Osteoblast (primary cell): ENCODE data around the gene ITIH4. TPM values are rescaled to one million over a fixed set of nuclear protein-coding genes. Genes with fewer than 3 reads are reported as not detected.
A peak's percentile ranks its signal among the peaks of the same experiment; 100 is the strongest.

Source experiments
- DNase-seq: peaks from one replicate; pipeline ENCODE4 v3.0.0; 2011; ENCODE audit warnings: low spot score, mixed read lengths; ENCODE audit not compliant: insufficient read length; ENCODE audit errors: missing footprints
- H2AFZ ChIP-seq: 2 replicates; pipeline ENCODE4 v1.6.0; 2011; ENCODE audit warnings: mild to moderate bottlenecking, low read length
- H3K27ac ChIP-seq: 2 replicates; pipeline ENCODE4 v1.5.1; 2011; ENCODE audit warnings: mild to moderate bottlenecking, low read depth, low read length, moderate library complexity
- H3K27me3 ChIP-seq: 2 replicates; pipeline ENCODE4 v1.6.0; 2012; ENCODE audit warnings: mild to moderate bottlenecking, control low read depth, inconsistent platforms, low read length, moderate library complexity; ENCODE audit not compliant: insufficient read depth
- H3K36me3 ChIP-seq: 2 replicates; pipeline ENCODE4 v1.5.1; 2011; ENCODE audit warnings: mild to moderate bottlenecking, low read length, control low read depth, moderate library complexity; ENCODE audit not compliant: insufficient read depth
- H3K4me1 ChIP-seq: 2 replicates; pipeline ENCODE4 v1.5.1; 2011; ENCODE audit warnings: mild to moderate bottlenecking, low read length, control low read depth, moderate library complexity; ENCODE audit not compliant: insufficient read depth
- H3K4me2 ChIP-seq: 2 replicates; pipeline ENCODE4 v1.6.0; 2011; ENCODE audit warnings: mild to moderate bottlenecking, low read length; ENCODE audit not compliant: insufficient read depth
- H3K4me3 ChIP-seq: fragments of 200-600 bp; sonication (generic); 3 replicates; pipeline ENCODE4 v1.5.1; 2012; ENCODE audit warnings: mild to moderate bottlenecking, low read length, inconsistent platforms; ENCODE audit not compliant: insufficient read depth
- H3K79me2 ChIP-seq: 2 replicates; pipeline ENCODE4 v1.6.0; 2012; ENCODE audit warnings: mild to moderate bottlenecking, low read length, control low read depth, inconsistent platforms; ENCODE audit not compliant: insufficient read depth
- H3K9me3 ChIP-seq: 2 replicates; pipeline ENCODE4 v1.5.1; 2011; ENCODE audit warnings: low read depth, low read length, control low read depth
- H4K20me1 ChIP-seq: 2 replicates; pipeline ENCODE4 v1.6.0; 2012; ENCODE audit warnings: mild to moderate bottlenecking, low read length, control low read depth; ENCODE audit not compliant: insufficient read depth
- CTCF ChIP-seq: IDR thresholded peaks from 2 replicates; pipeline ENCODE4 v1.5.1; 2011; ENCODE audit warnings: mild to moderate bottlenecking, low read depth, low read length, moderate library complexity; ENCODE audit errors: extremely low read depth
- total RNA-seq: library from RNA; depleted of rRNA; stranded (reverse); fragments of >200 nt; gene quantifications from 2 replicates; pipeline ENCODE4 v1.2.3, GENCODE V29; 2012

ITIH4 gene
- total RNA-seq, 1 donor: 2.5 TPM

DNA sequence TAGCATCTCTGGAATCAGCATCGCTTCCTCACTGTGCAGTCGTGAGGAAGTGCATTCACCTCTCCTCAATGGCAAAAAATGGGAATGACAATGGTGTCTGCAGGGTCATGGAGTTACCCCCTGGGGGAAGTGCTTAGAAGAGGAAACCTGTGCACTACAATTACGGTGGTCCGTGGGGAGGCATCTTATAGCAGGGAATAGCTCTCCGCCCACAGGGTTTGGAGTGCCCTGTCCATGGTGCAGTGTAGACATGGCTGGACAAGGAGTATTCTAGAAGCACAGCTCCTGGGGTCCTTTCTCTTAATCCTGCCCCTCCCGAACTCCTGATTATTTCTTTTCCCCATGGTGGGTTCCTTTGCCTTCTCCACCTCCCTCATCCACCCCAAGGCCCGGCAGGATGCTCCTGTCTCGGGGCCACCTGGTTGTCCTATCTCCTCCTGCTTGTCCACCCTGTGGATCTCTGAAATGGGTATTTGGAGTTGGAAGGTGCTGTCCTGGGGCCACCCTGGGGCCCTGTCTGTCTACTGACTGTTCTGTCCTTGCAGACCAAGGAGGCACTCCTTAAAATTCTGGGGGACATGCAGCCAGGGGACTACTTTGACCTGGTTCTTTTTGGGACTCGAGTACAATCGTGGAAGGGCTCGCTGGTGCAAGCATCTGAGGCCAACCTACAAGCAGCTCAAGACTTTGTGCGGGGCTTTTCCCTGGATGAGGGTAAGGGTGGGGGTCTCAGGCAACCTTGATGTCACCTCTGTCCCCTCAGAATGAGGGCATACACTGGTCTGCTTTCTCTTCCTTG lies 47.9 kb downstream of the ITIH4 start:
- Histone ChIP-seq H3K4me1 (no peaks in the 10 kb centered on the region), H3K9me3 (no peaks in the 10 kb centered on the region), H3K27me3 (peaks cover 38% of the 10 kb centered on the region), H3K27ac (no peak overlapping the region), H3K4me3 (no peak overlapping the region), H2AFZ (no peak overlapping the region), H3K36me3 (no peaks in the 10 kb centered on the region), H4K20me1 (no peaks in the 10 kb centered on the region), H3K79me2 (no peaks in the 10 kb centered on the region), H3K4me2 (no peak overlapping the region)
- DNase-seq: peak; percentile 29
- TF ChIP-seq CTCF: no peak

GRCh38 chr3:52781741-52782140 lies 48.7 kb downstream of the ITIH4 start:
- no peak overlapping the region for H3K27ac ChIP-seq

DNA sequence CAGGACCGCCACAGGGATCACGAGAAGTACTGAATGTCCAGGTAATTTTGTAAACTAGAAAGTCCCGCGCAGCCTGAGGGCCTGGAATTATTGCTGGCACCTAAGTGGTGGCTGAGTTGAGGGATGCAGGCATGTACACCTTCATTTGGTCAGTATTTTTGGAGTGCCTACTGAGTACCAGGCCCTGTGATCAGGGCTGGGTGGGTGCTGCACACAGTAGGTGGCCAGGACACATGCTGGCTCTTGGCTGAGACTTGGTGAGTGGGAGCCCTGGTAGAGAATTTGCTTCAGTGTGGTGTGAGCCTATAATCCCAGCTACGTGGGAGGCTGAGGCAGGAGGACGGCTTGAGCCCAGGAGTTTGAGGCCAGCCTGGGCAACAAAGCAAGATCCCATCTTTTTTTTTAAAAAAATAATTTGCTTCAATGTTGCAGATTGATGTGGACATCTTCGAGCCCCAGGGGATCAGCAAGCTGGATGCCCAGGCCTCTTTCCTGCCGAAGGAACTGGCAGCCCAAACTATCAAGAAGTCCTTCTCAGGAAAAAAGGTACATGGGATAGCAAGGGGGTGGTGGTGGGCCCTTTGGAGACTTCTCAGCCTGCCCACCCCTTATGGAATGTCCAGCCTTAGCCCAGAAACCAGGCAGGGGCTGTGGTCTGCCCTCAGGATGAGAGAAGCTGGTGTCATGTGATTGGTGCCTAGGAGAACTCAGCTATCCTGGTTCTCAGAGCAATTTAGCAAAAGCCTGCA lies 50.5 kb downstream of the ITIH4 start:
- H3K4me3 ChIP-seq: no peak overlapping the region
- H3K27me3 ChIP-seq: peaks cover 33% of the 10 kb centered on the region
- H4K20me1 ChIP-seq: no peaks in the 10 kb centered on the region
- H3K4me1 ChIP-seq: no peaks in the 10 kb centered on the region
- TF ChIP-seq CTCF: no peak
- no peaks in the 10 kb centered on the region for H3K9me3 ChIP-seq
- no peak overlapping the region for H3K4me2 ChIP-seq
- H2AFZ ChIP-seq: no peak overlapping the region
- DNase-seq: no peak
- no peaks in the 10 kb centered on the region for H3K79me2 ChIP-seq
- H3K36me3 ChIP-seq: no peaks in the 10 kb centered on the region
- no peak overlapping the region for H3K27ac ChIP-seq

More at GRCh38 chr3:52781741-52782140, 48.7 kb downstream of the ITIH4 start:
- Histone ChIP-seq H3K79me2 (no peaks in the 10 kb centered on the region), H3K4me2 (no peak overlapping the region), H3K36me3 (no peaks in the 10 kb centered on the region), H3K4me1 (no peaks in the 10 kb centered on the region), H3K9me3 (no peaks in the 10 kb centered on the region), H4K20me1 (no peaks in the 10 kb centered on the region), H2AFZ (no peak overlapping the region), H3K27me3 (peaks cover 36% of the 10 kb centered on the region), H3K4me3 (no peak overlapping the region)
- no peak for TF ChIP-seq CTCF
- DNase-seq: no peak
